K562 (cell line): Measurements from ENCODE around the gene PGA3. TPM values are rescaled to one million over a fixed set of nuclear protein-coding genes. Genes with fewer than 3 reads are reported as not detected.

Source experiments
- ATAC-seq: fragments of 200-7000 bp; cut with Tn5 transposase; 3 replicates; pipeline ENCODE4 v1.9.1; 2020; ENCODE audit warnings: moderate library complexity
- BruUV-seq: library from RNA; stranded (reverse); fragments of 400-500 nt; replicated peaks from 2 replicates; lab custom pipeline; 2021; lab: Mats Ljungman, UMichigan
- CTCF ChIA-PET: fragments of 300-600 bp; formaldehyde crosslinking; extraction: SDS; loops from one replicate; lab custom pipeline; 2021; ENCODE audit warnings: low intra/inter-chr PET ratio; lab: Yijun Ruan, JAX
- POLR2A ChIA-PET: fragments of 300-600, 350-650 bp; sonication (Branson Sonifier 250); formaldehyde crosslinking; extraction: SDS; loops from one replicate; lab custom pipeline; 2021; ENCODE audit warnings: antibody characterized with exemption, inconsistent platforms; lab: Yijun Ruan, JAX
- DNase-seq, 4 experiments: peaks; one replicate each; pipeline versions ENCODE4 v3.0.0 to v3.0.0-alpha.2; 2011 to 2018; ENCODE audit warnings: low spot score in 3 of 4, mixed read lengths in 3 of 4; ENCODE audit errors: extremely low read depth in 1 of 4
- FAIRE-seq: peaks from 2 replicates; lab custom pipeline; 2011; peaks lifted over from hg19 to GRCh38; lab: Jason Lieb, UNC
- H2AFZ ChIP-seq: 2 replicates; pipeline ENCODE4 v1.6.0; 2011; ENCODE audit warnings: low read depth, low read length, control low read depth, inconsistent platforms
- H3K27ac ChIP-seq: fragments of 200-600 bp; 3 replicates; pipeline ENCODE4 v1.8.0; 2011; ENCODE audit warnings: low read depth, mild to moderate bottlenecking, control low read depth, inconsistent platforms, low read length, moderate library complexity, mixed read lengths; ENCODE audit errors: extremely low read depth
- H3K27me3 ChIP-seq, 2 experiments: fragments of 300-600 bp in 1 of 2; 2 replicates in 1 of 2; 3 replicates in 1 of 2; pipeline versions ENCODE4 v1.6.0 to v1.8.0; 2011; ENCODE audit warnings: inconsistent platforms in 2 of 2, low read length in 2 of 2, mild to moderate bottlenecking in 1 of 2, mixed read lengths in 1 of 2, moderate library complexity in 1 of 2; ENCODE audit not compliant: control insufficient read depth in 2 of 2, insufficient read depth in 2 of 2
- H3K36me3 ChIP-seq: fragments of 300-600 bp; 3 replicates; pipeline ENCODE4 v1.8.0; 2011; ENCODE audit warnings: mild to moderate bottlenecking, low read length, inconsistent platforms; ENCODE audit not compliant: control insufficient read depth, insufficient read depth
- H3K4me1 ChIP-seq, 2 experiments: fragments of 200-600 bp in 1 of 2; replicated peaks in 1 of 2; 2 replicates in 1 of 2; 3 replicates in 1 of 2; pipeline versions ENCODE4 v1.5.1 to v1.8.0; 2011; ENCODE audit warnings: inconsistent platforms in 2 of 2, low read length in 2 of 2, mild to moderate bottlenecking in 1 of 2, mixed read lengths in 1 of 2, moderate library complexity in 1 of 2; ENCODE audit not compliant: control insufficient read depth in 2 of 2, insufficient read depth in 2 of 2
- H3K4me2 ChIP-seq: 2 replicates; pipeline ENCODE4 v1.6.1; 2011; ENCODE audit warnings: low read length, control low read depth, inconsistent platforms, mixed read lengths; ENCODE audit not compliant: insufficient read depth
- H3K4me3 ChIP-seq: fragments of 200-600 bp; sonication (generic), shearing (Covaris generic); 2 replicates; pipeline ENCODE4 v1.5.1; 2016; ENCODE audit warnings: control low read depth, inconsistent platforms
- H3K79me2 ChIP-seq: fragments of 200-600 bp; 3 replicates; pipeline ENCODE4 v1.8.0; 2011; ENCODE audit warnings: low read length, inconsistent platforms; ENCODE audit not compliant: control insufficient read depth, insufficient read depth
- H3K9ac ChIP-seq, 2 experiments: 2 replicates each; pipeline versions ENCODE4 v1.6.0 to v1.6.1; 2011; ENCODE audit warnings: low read depth in 2 of 2, low read length in 2 of 2, control low read depth in 1 of 2, inconsistent platforms in 1 of 2, mild to moderate bottlenecking in 1 of 2, mixed read lengths in 1 of 2; ENCODE audit not compliant: insufficient read depth in 1 of 2
- H3K9me1 ChIP-seq: one replicate; pipeline ENCODE4 v1.6.0; 2011; ENCODE audit warnings: inconsistent platforms, mild to moderate bottlenecking, low read length, moderate library complexity; ENCODE audit not compliant: control insufficient read depth, insufficient read depth
- H3K9me3 ChIP-seq: replicated peaks from 2 replicates; pipeline ENCODE4 v1.5.1; 2011; ENCODE audit warnings: low read depth, low read length, inconsistent platforms; ENCODE audit not compliant: control insufficient read depth, insufficient read depth
- H4K20me1 ChIP-seq: replicated peaks from 2 replicates; pipeline ENCODE4 v1.6.1; 2011; ENCODE audit warnings: low read length, inconsistent platforms, mixed read lengths; ENCODE audit not compliant: control insufficient read depth, insufficient read depth
- CHD1 ChIP-seq: fragments of 200-600 bp; sonication (generic); IDR thresholded peaks from one replicate; pipeline ENCODE4 v1.6.1; 2012; ENCODE audit warnings: mild to moderate bottlenecking, moderate library complexity, low read length, inconsistent platforms
- HNRNPK ChIP-seq: fragments of 200-400 bp; formaldehyde crosslinking; IDR thresholded peaks from one replicate; pipeline ENCODE4 v1.6.1; 2018; ENCODE audit warnings: mild to moderate bottlenecking, low read depth, low read length; ENCODE audit not compliant: poor library complexity, severe bottlenecking
- RFX7 ChIP-seq: fragments of 250-450 bp; sonication (Bioruptor Pico); IDR thresholded peaks from 2 replicates; pipeline ENCODE4 v1.5.1; 2021; ENCODE audit warnings: mild to moderate bottlenecking
- SRSF1 ChIP-seq: fragments of 200-400 bp; formaldehyde crosslinking; IDR thresholded peaks from 2 replicates; pipeline ENCODE4 v1.6.1; 2017; ENCODE audit warnings: mild to moderate bottlenecking, low read depth, low read length, moderate library complexity
- STAG1 ChIP-seq: sonication (generic); formaldehyde crosslinking; IDR thresholded peaks from 2 replicates; pipeline ENCODE4 v1.5.0; 2020; ENCODE audit warnings: missing genetic modification reagents, borderline replicate concordance
- THAP7 ChIP-seq: fragments of 250-450 bp; sonication (Bioruptor Pico); IDR thresholded peaks from 2 replicates; pipeline ENCODE4 v1.5.0; 2021
- ZBTB11 ChIP-seq, 3 experiments: fragments of 200-800 bp in 1 of 3; fragments of 250-450 bp in 1 of 3; fragments of 450-650 bp in 1 of 3; sonication (Bioruptor Pico) in 1 of 3; sonication (Bioruptor generic) in 1 of 3; formaldehyde crosslinking in 1 of 3; IDR thresholded peaks; 2 replicates each; pipeline versions ENCODE4 v1.6.1 to v1.8.0; 2016 to 2022; ENCODE audit warnings: mild to moderate bottlenecking in 2 of 3, missing genetic modification characterization in 2 of 3, missing compliant biosample characterization in 1 of 3, moderate library complexity in 1 of 3
- ZKSCAN8 ChIP-seq: fragments of 200-800 bp; sonication (Bioruptor generic); IDR thresholded peaks from 2 replicates; pipeline ENCODE4 v1.6.1; 2016; ENCODE audit warnings: missing genetic modification characterization, missing compliant biosample characterization
- ZNF395 ChIP-seq: fragments of 200-800 bp; sonication (Bioruptor generic); IDR thresholded peaks from 2 replicates; pipeline ENCODE4 v1.6.1; 2017; ENCODE audit warnings: missing genetic modification characterization, missing compliant biosample characterization
- ZNF644 ChIP-seq: fragments of 200-800 bp; sonication (Bioruptor generic); IDR thresholded peaks from 2 replicates; pipeline ENCODE4 v1.6.1; 2016; ENCODE audit warnings: low read depth, missing genetic modification characterization, missing compliant biosample characterization
- ZNF696 ChIP-seq: fragments of 250-450 bp; sonication (Bioruptor Pico); conservative IDR thresholded peaks from 2 replicates; pipeline ENCODE4 v1.4.0; 2020; ENCODE audit warnings: mild to moderate bottlenecking, moderate library complexity
- ZNF75A ChIP-seq: fragments of 450-650 bp; formaldehyde crosslinking; IDR thresholded peaks from 2 replicates; pipeline ENCODE4 v1.4.0; 2020; ENCODE audit warnings: mild to moderate bottlenecking
- ZNF766 ChIP-seq: fragments of 200-800 bp; sonication (Bioruptor generic); conservative IDR thresholded peaks from 2 replicates; pipeline ENCODE4 v1.6.1; 2016; ENCODE audit warnings: missing genetic modification characterization, missing compliant biosample characterization
- WGBS: fragments of 100-300 bp; shearing (Covaris generic); methylation state at CpG from one replicate; pipeline ENCODE4 v1.1.6; 2016; ENCODE audit warnings: low coverage, mixed read lengths; ENCODE audit not compliant: insufficient coverage; ENCODE audit errors: missing lambda C conversion rate; 5-methylcytosine and 5-hydroxymethylcytosine counted together
- in situ Hi-C: fragments of 300-500 bp; cut with MboI; formaldehyde crosslinking; loops from 4 replicates; pipeline ENCODE4 v1.15.0; 2018; ENCODE audit warnings: inconsistent platforms, mixed read lengths
- intact Hi-C: fragments of 100-400 bp; cut with micrococcal nuclease; formaldehyde crosslinking; loops from 2 replicates; pipeline ENCODE4 v1.14.2; 2022
- polyA plus RNA-seq, 8 experiments: library from polyadenylated mRNA; depleted of rRNA in 4 of 8; stranded (reverse) in 5 of 8; unstranded in 3 of 8; fragments of >200 nt; fragmentation: Nextera tagmentation in 2 of 8; fragmentation: Illumina TruSeq in 1 of 8; extraction: Ambion mirVana in 2 of 8; extraction: Trizol in 1 of 8; gene quantifications; 2 replicates each; pipeline versions ENCODE4 v1.2.1 to v1.2.3, GENCODE V29; 2011 to 2014; ENCODE audit warnings: inconsistent platforms in 1 of 8, missing spikeins in 1 of 8
- total RNA-seq, 7 experiments: library from RNA; depleted of rRNA in 6 of 7; stranded (reverse); fragments of >200 nt in 6 of 7; fragmentation: Illumina TruSeq in 2 of 7; extraction: Trizol in 2 of 7; gene quantifications; 2 replicates each; pipeline versions ENCODE4 v1.2.1 to v1.2.3, GENCODE V29; 2011 to 2021; ENCODE audit warnings: low replicate concordance in 1 of 7
- TF ChIP-seq, protein P1 (sequence below): IDR thresholded peaks from 2 replicates; pipeline ENCODE4 v1.6.1; 2012; ENCODE audit warnings: low read depth, low read length, improper control_type of control experiment, borderline replicate concordance

PGA3 gene
- total and polyA plus RNA-seq, 9 of the 15 experiments (the other 6 are each of a cell fraction or from before 2014, with no cell fraction given) = 0.15 to 0.18 (median 0.18) TPM; not detected in 6

DNA sequence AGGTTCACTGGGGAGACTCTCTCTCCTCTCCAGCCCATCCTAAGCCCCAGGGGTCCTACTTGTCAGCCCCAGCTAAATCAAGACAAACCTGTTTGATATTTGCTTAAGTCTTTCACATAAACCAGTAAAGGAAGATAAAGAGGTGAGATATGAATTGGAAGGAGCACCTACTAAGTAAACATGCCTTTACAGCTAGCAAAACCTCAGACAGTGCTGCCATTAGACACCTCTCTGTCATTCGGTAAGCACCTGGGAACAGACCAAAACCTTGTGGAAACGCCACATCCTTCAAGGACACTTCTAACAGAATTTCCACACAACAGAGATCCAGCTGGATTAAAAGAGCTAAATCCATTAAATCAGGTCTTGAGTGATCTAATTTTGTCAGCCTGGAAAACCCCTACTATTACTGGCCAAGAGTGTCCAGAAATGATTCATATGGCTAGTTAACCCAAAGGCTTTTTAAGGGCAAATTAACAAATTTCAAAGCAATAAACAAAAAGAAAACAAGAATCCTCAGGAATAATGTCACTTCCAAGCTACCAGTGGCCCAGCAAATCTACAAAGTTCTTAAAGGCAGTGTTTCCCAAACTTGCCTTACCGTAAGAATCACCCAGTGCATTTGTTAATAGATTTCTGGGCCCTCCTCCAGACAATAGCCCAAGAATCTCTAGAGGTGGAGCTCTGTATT, 44.5 kb upstream of the PGA3 start:
- no TSS peak for BruUV-seq
- POLR2A ChIA-PET = interaction anchor here (0.8 kb wide), 3 partner anchors 11 to 414 kb away, joined by 3 read pairs; no protein-coding TSS in a partner anchor
- DNase-seq (no peak), FAIRE-seq (no peak), ATAC-seq (no peak)
- CTCF ChIA-PET = no interaction called here
- Histone ChIP-seq H3K27me3 (no peaks in the 10 kb centered on the region), H3K79me2 (peaks cover 63% of the 10 kb centered on the region), H3K36me3 (peaks cover 25% of the 10 kb centered on the region; the same call in 1 of the 3 replicates), H3K9ac (no peak overlapping the region), H3K4me3 (no peak overlapping the region), H2AFZ (no peak overlapping the region), H3K9me1 (no peaks in the 10 kb centered on the region), H3K27ac (no peak overlapping the region), H3K9me3 (peaks cover 3% of the 10 kb centered on the region; the same call in 1 of the 2 replicates), H3K4me1 (peaks cover 14 to 19% of the 10 kb centered on the region in 2 experiments), H3K4me2 (no peak overlapping the region), H4K20me1 (no peaks in the 10 kb centered on the region)
- in situ Hi-C loops = no loop called here
- WGBS = 52% methylated on average over 3 of the region's 3 CpGs
- intact Hi-C loops = no loop called here
- TF ChIP-seq ZKSCAN8 (CRISPR knock-in tag) (no peak), ZBTB11 (CRISPR knock-in tag; IDR thresholded peaks at IDR 0.05) (no peak), ZNF395 (CRISPR knock-in tag) (no peak), HNRNPK (no peak), ZNF696 (no peak), ZNF766 (CRISPR knock-in tag) (no peak), STAG1 (CRISPR knock-in tag) (no peak), RFX7 (CRISPR knock-in tag) (no peak), SRSF1 (no peak), THAP7 (CRISPR knock-in tag) (no peak), CHD1 (no peak), ZNF644 (tag) (no peak), ZNF75A (no peak)
- TF ChIP-seq, protein P1, sequence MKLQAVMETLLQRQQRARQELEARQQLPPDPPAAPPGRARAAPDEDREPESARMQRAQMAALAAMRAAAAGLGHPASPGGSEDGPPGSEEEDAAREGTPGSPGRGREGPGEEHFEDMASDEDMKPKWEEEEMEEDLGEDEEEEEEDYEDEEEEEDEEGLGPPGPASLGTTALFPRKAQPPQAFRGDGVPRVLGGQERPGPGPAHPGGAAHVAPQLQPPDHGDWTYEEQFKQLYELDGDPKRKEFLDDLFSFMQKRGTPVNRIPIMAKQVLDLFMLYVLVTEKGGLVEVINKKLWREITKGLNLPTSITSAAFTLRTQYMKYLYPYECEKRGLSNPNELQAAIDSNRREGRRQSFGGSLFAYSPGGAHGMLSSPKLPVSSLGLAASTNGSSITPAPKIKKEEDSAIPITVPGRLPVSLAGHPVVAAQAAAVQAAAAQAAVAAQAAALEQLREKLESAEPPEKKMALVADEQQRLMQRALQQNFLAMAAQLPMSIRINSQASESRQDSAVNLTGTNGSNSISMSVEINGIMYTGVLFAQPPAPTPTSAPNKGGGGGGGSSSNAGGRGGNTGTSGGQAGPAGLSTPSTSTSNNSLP = no peak
